C4-2B (cell line): ENCODE data around the gene TOP2B.

Experiments used
- H3K27ac ChIP-seq: fragments of 450-650 bp; 2 replicates; pipeline ENCODE4 v1.5.1; 2017
- CTCF ChIP-seq: fragments of 450-650 bp; conservative IDR thresholded peaks from 2 replicates; pipeline ENCODE4 v1.5.1; 2017; ENCODE audit warnings: mild to moderate bottlenecking
- ZFX ChIP-seq: fragments of 450-650 bp; IDR thresholded peaks from 2 replicates; pipeline ENCODE4 v1.6.1; 2017

TOP2B gene

GRCh38 chr3:25683410-25683809 is 18.7 kb upstream of the TOP2B start:
- H3K27ac ChIP-seq, result no peak overlapping the region
- TF ChIP-seq CTCF, result no peak
- no peak for TF ChIP-seq ZFX

- H3K27ac ChIP-seq, result no peak overlapping the region
- no peak for TF ChIP-seq ZFX
- TF ChIP-seq CTCF, result no peak
Observed at GRCh38 chr3:25679642-25680302, 15.1 kb upstream of the TOP2B start.

GRCh38 chr3:25679166-25679565 is 14.5 kb upstream of the TOP2B start:
- TF ChIP-seq ZFX, result no peak
- TF ChIP-seq CTCF, result no peak
- no peak overlapping the region for H3K27ac ChIP-seq

GRCh38 chr3:25678581-25678980 is 13.9 kb upstream of the TOP2B start:
- no peak overlapping the region for H3K27ac ChIP-seq
- no peak for TF ChIP-seq CTCF
- no peak for TF ChIP-seq ZFX

- TF ChIP-seq ZFX (no peak), CTCF (no peak)
- no peak overlapping the region for H3K27ac ChIP-seq
Observed at GRCh38 chr3:25677121-25677520, 12.4 kb upstream of the TOP2B start.

- no peak overlapping the region for H3K27ac ChIP-seq
- TF ChIP-seq ZFX (no peak), CTCF (no peak)
Observed at GRCh38 chr3:25674670-25675069, 10.0 kb upstream of the TOP2B start.

- TF ChIP-seq ZFX, result no peak
- TF ChIP-seq CTCF, result no peak
- no peak overlapping the region for H3K27ac ChIP-seq
Observed at GRCh38 chr3:25673738-25674298, 9.1 kb upstream of the TOP2B start.
